ENCODE data around the gene PRKAA2. TPM values are rescaled to one million over a fixed set of nuclear protein-coding genes. Genes with fewer than 3 reads are reported as not detected.
"Not testable (repeated sequence)": the region's sequence is repeated elsewhere in the genome, so short reads cannot be mapped to it uniquely, and the experiment has no call there.

Gene PRKAA2
- polyA plus RNA-seq (ENCODE audit: insufficient read length in 10 of 10), result 10 to 100 TPM; 15.0 to 48.8 (median 31.3) TPM
- long read RNA-seq, donor 1, full-length matches to known transcripts, result 4 of 4 reads
- long read RNA-seq, donor 1, partial matches to known transcripts, result 0 of 4 reads
- long read RNA-seq, donor 1, other reads (novel, unspliced or antisense), result 0 of 4 reads
- long read RNA-seq, donor 2, full-length matches to known transcripts, result 6 of 11 reads
- long read RNA-seq, donor 2, partial matches to known transcripts, result 5 of 11 reads
- long read RNA-seq, donor 2, other reads (novel, unspliced or antisense), result 0 of 11 reads
- long read RNA-seq, donor 3, result 0 reads
- long read RNA-seq, donor 4, full-length matches to known transcripts, result 3 of 3 reads
- long read RNA-seq, donor 4, partial matches to known transcripts, result 0 of 3 reads
- long read RNA-seq, donor 4, other reads (novel, unspliced or antisense), result 0 of 3 reads
- long read RNA-seq, donor 5, full-length matches to known transcripts, result 3 of 11 reads
- long read RNA-seq, donor 5, partial matches to known transcripts, result 8 of 11 reads
- long read RNA-seq, donor 5, other reads (novel, unspliced or antisense), result 0 of 11 reads
- long read RNA-seq, donor 6, full-length matches to known transcripts, result 3 of 11 reads
- long read RNA-seq, donor 6, partial matches to known transcripts, result 8 of 11 reads
- long read RNA-seq, donor 6, other reads (novel, unspliced or antisense), result 0 of 11 reads
- long read RNA-seq, donor 7, full-length matches to known transcripts, result 3 of 3 reads
- long read RNA-seq, donor 7, partial matches to known transcripts, result 0 of 3 reads
- long read RNA-seq, donor 7, other reads (novel, unspliced or antisense), result 0 of 3 reads
- long read RNA-seq, donor 8, full-length matches to known transcripts, result 1 of 1 reads
- long read RNA-seq, donor 8, partial matches to known transcripts, result 0 of 1 reads
- long read RNA-seq, donor 8, other reads (novel, unspliced or antisense), result 0 of 1 reads
- long read RNA-seq, donor 9, full-length matches to known transcripts, result 1 of 1 reads
- long read RNA-seq, donor 9, partial matches to known transcripts, result 0 of 1 reads
- long read RNA-seq, donor 9, other reads (novel, unspliced or antisense), result 0 of 1 reads

GRCh38 chr1:56644919-56645676, at the start of gene PRKAA2:
PRKAA2 (plus strand) TSS chr1:56645314; CDS start chr1:56645388, 74 bp downstream.
- DNase-seq, result peak in 2 of 3 donors; percentile 47 to 79

DNA sequence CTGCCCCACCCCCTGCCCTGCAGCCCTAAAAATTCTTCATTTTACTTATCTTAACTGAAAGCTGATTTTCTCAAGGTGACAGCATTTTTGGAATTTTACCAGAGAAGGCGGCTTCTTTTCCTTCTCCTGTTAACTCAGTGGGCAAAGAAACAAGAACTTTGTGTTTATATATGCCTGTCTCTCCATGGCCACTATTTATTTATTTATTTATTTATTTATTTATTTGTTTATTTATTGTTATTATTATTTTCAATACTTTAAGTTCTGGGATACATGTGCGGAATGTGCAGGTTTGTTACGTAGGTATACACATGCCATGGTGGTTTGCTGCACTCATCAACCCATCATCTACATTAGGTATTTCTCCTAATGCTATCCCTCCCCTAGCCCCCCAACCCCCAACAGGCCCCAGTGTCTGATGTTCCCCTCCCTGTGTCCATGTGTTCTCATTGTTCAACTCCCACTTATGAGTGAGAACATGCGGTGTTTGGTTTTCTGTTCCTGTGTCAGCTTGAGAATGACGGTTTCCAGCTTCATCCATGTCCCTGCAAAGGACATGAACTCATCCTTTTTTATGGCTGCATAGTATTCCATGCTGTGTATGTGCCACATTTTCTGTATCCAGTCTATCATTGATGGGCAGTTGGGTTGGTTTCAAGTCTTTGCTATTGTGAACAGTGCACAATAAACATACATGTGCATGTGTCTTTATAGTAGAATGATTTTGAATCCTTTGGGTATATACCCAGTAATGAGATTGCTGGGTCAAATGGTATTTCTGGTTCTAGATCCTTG, 49.5 kb upstream of the PRKAA2 start:
- not testable (repeated sequence) for DNase-seq

GRCh38 chr1:56610097-56610496, 35.0 kb upstream of the PRKAA2 start:
- not testable (repeated sequence) for DNase-seq

- DNase-seq, result not testable (repeated sequence)
Observed at GRCh38 chr1:56610770-56611169, 34.3 kb upstream of the PRKAA2 start.

DNA sequence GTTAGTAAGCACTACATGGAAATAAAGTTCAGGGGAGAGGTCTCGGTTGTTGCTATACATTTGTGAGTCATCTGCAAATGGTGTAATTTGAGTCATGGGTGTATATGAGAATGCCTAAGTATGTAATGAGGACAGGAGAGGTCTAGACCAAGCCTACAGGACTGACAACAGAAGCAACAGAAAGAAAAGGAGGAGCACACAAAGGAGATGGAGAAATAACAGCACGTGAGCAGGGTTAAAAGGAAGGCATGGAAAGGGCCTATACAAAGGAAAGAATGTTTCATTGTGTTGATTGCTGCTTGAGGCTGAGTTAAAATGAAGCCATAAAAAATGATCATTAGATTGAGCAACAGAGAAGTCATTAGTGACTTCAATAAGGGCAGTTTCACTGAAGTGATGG, 28.0 kb upstream of the PRKAA2 start:
- DNase-seq, result no peak

DNA sequence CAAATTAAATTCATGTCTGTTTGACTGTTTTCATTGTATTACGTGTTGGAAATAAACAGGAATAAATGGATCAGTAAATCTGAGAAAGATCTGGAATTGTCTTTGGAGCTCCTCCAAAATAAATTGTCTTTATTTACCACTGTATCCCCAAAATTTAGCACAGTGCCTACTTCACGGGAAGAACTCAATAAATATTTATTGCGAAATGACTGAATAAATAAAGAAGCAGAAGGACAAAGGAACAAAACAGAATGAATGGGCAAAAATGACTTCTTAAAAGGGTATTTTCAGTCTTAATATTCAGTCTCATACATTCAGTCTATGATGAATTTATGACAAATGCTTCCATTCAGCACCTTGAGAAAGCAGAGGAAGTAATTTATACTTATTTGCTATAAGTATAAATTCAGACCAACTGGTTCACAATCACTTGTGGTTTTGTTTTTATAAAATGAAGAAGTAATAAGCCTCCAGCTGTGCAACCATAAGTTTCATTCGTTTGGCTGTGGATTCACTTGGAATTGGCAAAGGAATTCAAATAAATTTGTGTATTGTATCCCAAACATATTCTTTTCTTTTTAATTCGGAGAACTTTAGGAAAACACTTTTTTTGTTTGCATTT, 19.2 kb upstream of the PRKAA2 start:
- peak in 1 of 3 donors; percentile 22 for DNase-seq

GRCh38 chr1:56626546-56626945, 18.6 kb upstream of the PRKAA2 start:
- peak in 1 of 3 donors; percentile 15 for DNase-seq

GRCh38 chr1:56627019-56627635, 18.0 kb upstream of the PRKAA2 start:
- no peak for DNase-seq

DNA sequence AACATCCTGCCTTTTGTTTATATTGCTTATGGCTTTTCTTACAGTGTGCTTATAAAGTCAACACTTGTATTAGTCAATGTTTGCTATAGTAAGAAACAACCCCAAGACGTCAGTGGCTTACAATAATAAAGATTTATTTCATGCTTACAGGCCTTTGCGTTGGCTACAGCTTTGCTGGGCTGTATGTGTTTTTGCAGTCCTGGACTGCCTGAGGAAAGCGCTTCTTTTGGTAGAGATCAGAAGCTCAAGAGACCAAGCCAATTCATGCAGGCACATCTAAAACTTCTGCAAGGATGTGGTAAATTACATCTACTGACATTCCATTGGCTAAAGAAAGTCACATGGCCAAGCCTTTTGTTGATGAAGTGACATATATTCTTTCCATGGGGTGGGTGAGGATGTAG, 17.5 kb upstream of the PRKAA2 start:
- DNase-seq, result no peak

GRCh38 chr1:56630786-56631185, 14.3 kb upstream of the PRKAA2 start:
- DNase-seq, result no peak

- no peak for DNase-seq
Observed at GRCh38 chr1:56631901-56632300, 13.2 kb upstream of the PRKAA2 start.

DNA sequence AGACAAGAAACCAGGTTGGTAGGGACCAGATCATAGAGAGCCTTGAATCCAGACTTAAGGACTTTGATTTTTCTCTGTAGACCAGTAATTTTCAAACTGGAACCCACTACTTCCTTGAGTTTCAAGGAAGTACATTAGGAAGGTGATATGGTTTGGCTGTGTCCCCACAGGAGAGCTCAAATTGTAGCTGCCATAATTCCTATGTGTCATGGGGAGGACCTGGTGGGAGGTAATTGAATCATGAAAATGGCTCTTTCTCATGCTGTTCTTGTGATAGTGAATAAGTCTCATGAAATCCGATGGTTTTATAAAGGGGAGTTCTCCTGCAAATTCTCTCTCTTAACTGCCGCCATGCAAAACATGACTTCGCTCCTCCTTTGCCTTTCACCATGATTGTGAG, 10.1 kb upstream of the PRKAA2 start:
- no peak for DNase-seq

DNA sequence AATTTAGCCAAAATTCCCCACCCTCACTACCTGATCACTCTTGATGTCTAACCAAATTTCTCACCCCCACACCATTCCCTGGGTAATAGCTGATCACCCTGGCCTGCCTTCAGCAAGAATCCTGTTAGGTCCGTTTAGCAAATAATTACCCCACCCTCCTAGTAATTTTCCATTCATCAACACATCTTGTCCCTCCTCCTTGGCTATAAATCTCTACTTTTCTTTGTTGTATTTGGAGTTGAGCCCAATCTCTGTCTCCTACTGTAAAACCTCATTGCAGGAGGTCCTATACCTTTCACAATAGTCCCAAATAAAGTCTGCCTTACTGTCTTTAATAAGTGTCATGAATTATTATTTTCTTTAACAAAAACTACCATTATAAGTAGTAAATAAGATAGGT, 6.9 kb upstream of the PRKAA2 start:
- DNase-seq, result no peak

DNA sequence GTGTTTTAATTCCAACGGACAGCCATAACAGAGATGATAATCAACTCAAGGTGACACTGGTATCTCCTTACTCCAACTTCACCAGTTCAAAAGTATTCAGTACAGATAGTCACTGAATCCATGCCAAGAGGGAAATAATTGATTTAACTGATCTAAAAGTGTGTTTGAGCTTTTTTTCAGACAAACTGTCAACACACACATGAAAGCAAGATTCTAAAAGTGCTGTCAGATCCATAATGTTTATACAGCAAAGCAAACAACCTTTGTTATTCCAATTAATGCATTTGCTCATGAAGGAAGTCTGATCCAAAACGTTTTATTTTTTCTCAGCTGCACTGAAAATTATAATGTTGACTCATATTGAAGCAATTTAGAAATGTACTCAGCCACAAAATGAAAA, 5.9 kb upstream of the PRKAA2 start:
- no peak for DNase-seq

GRCh38 chr1:56643661-56644060, 1.5 kb upstream of the PRKAA2 start:
- DNase-seq, result no peak

- DNase-seq, result peak in 1 of 3 donors; percentile 6
Observed at GRCh38 chr1:56644064-56644918, 823 bp upstream of the PRKAA2 start.

DNA sequence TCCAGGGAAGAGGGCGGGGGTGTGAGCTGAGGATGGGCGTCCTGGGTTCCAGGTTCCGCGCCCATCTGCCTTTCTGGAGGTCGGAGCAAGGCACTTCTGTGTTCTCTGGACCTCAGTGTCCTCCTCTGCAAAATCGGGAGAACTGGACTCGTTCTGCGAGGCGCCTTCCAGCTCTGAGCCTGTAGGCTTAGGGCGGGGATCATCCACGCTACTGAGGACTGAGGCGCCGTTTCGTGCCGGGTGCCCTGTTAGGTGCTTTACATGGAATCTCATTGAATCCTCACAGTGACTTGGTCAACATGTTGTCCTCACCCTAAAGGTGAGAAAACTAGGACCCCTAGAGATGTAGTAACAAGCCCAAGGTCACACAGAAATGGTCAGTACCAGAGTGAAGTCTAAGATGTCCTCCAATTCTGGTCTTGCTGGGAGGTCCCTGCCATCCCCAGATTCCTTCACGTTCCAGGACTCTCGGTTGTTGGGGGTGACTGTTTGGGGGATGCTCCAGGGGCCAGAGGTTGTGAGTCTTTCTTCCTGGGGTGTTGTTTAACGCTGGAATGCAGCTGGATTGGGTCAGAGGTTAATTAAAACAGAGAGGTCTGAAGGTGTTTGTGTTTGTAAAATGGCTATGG, 677 bp downstream of the PRKAA2 start:
- peak in 2 of 3 donors; percentile 17 to 59 for DNase-seq

DNA sequence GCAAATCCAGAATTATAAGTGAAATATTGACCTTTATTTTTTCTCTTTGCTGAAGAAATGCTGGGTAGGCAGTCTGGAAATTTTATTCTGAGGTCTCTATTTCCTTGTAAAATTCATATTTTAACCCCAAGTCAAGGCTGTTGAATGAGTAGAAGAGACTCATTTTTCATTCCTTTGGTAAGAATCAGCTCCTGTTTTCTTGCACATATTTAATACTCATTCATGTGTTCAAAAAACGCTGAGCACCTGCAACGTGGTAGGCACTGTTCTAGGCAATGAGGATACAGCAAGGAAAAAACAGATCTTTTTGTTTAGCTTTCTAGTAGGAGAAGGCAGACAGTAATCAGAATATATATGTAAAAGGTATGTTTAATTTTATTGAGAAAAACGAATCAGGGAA, 1.5 kb downstream of the PRKAA2 start:
- no peak for DNase-seq

Measured in muscle of back (tissue), 13 donors.